A549 (cell line): ENCODE measurements around the gene ERFE. TPM values are rescaled to one million over a fixed set of nuclear protein-coding genes. Genes with fewer than 3 reads are reported as not detected.
A peak's percentile ranks its signal among the peaks of the same experiment; 100 is the strongest.

Experiments used
- ATAC-seq, 2 experiments: fragments of 200-7000 bp in 1 of 2; fragments of >200 bp in 1 of 2; cut with Nextera tagmentation in 1 of 2; cut with Tn5 transposase in 1 of 2; 3 replicates each; pipeline versions ENCODE4 v1.8.0 to v1.9.1; 2018 to 2020; ENCODE audit warnings: mild to moderate bottlenecking in 1 of 2, moderate library complexity in 1 of 2
- CTCF ChIA-PET: fragments of 300-600 bp; sonication (Branson Sonifier 250); formaldehyde crosslinking; extraction: SDS; loops from one replicate; lab custom pipeline; 2021; ENCODE audit warnings: antibody characterized with exemption, inconsistent platforms; lab: Yijun Ruan, JAX
- POLR2A ChIA-PET: fragments of 350-600 bp; formaldehyde crosslinking; extraction: SDS; loops from one replicate; lab custom pipeline; 2021; ENCODE audit warnings: antibody characterized with exemption, inconsistent platforms; lab: Yijun Ruan, JAX
- DNase-seq, 2 experiments: peaks; one replicate each; pipeline versions ENCODE4 v3.0.0 to v3.0.0-alpha.2; 2011 to 2016; ENCODE audit warnings: low read depth in 1 of 2, low spot score in 1 of 2
- FAIRE-seq: peaks from 2 replicates; lab custom pipeline; 2011; peaks lifted over from hg19 to GRCh38; lab: Jason Lieb, UNC
- H3K27ac ChIP-seq, 2 experiments: fragments of >200 bp; sonication (Bioruptor Twin); formaldehyde crosslinking; 3 replicates each; pipeline ENCODE4 v1.5.1; 2016 to 2017
- H3K4me1 ChIP-seq: fragments of >200 bp; sonication (Bioruptor Twin); formaldehyde crosslinking; 3 replicates; pipeline ENCODE4 v1.6.1; 2016
- H3K4me2 ChIP-seq: fragments of >200 bp; sonication (Bioruptor Twin); formaldehyde crosslinking; 3 replicates; pipeline ENCODE4 v1.6.1; 2016
- H3K4me3 ChIP-seq: fragments of >200 bp; sonication (Bioruptor Twin); formaldehyde crosslinking; 3 replicates; pipeline ENCODE4 v1.5.1; 2016
- H3K9me3 ChIP-seq: fragments of >200 bp; sonication (Bioruptor Twin); formaldehyde crosslinking; 3 replicates; pipeline ENCODE4 v1.6.1; 2016
- ATOH8 ChIP-seq: fragments of 250-450 bp; sonication (Bioruptor Pico); IDR thresholded peaks from 2 replicates; pipeline ENCODE4 v1.5.0; 2020; ENCODE audit warnings: low read depth, mild to moderate bottlenecking, moderate library complexity
- CBX8 ChIP-seq: fragments of 200-600 bp; sonication (generic); IDR thresholded peaks from 2 replicates; pipeline ENCODE4 v1.6.1; 2016
- CHD4 ChIP-seq: fragments of 200-600 bp; sonication (generic); IDR thresholded peaks from 2 replicates; pipeline ENCODE4 v1.6.1; 2016; ENCODE audit warnings: antibody characterized with exemption, mild to moderate bottlenecking, borderline replicate concordance
- E2F6 ChIP-seq: IDR thresholded peaks from 2 replicates; pipeline ENCODE4 v1.6.1; 2012; ENCODE audit warnings: low read depth, borderline replicate concordance
- EHF ChIP-seq: fragments of 250-450 bp; sonication (Bioruptor Pico); IDR thresholded peaks from 2 replicates; pipeline ENCODE4 v1.5.0; 2020; ENCODE audit warnings: mild to moderate bottlenecking
- EHMT2 ChIP-seq: fragments of 200-600 bp; sonication (generic); IDR thresholded peaks from 2 replicates; pipeline ENCODE4 v1.6.1; 2016; ENCODE audit warnings: antibody characterized with exemption, low read depth, mild to moderate bottlenecking, moderate library complexity
- ELK1 ChIP-seq: fragments of 150-350 bp; IDR thresholded peaks from 2 replicates; pipeline ENCODE4 v1.6.1; 2014; ENCODE audit warnings: low read depth, mild to moderate bottlenecking, low read length
- ESRRA ChIP-seq: fragments of 150-350 bp; IDR thresholded peaks from 2 replicates; pipeline ENCODE4 v1.6.1; 2014; ENCODE audit warnings: mild to moderate bottlenecking, low read length, borderline replicate concordance
- FOXS1 ChIP-seq: fragments of 250-450 bp; sonication (Bioruptor Pico); IDR thresholded peaks from 2 replicates; pipeline ENCODE4 v1.5.0; 2020; ENCODE audit warnings: mild to moderate bottlenecking, moderate library complexity
- GATA3 ChIP-seq: IDR thresholded peaks from 2 replicates; pipeline ENCODE4 v1.6.1; 2012; ENCODE audit warnings: borderline replicate concordance
- HES2 ChIP-seq: fragments of >200 bp; sonication (Bioruptor Twin); formaldehyde crosslinking; IDR thresholded peaks from 2 replicates; pipeline ENCODE4 v1.6.1; 2016
- JUNB ChIP-seq: fragments of >200 bp; sonication (Bioruptor Twin); formaldehyde crosslinking; IDR thresholded peaks from 2 replicates; pipeline ENCODE4 v1.6.1; 2016
- KDM5A ChIP-seq: fragments of 200-600 bp; sonication (generic); IDR thresholded peaks from 2 replicates; pipeline ENCODE4 v1.6.1; 2016; ENCODE audit warnings: antibody characterized with exemption, mild to moderate bottlenecking
- MAFK ChIP-seq: fragments of 450-650 bp; IDR thresholded peaks from 2 replicates; pipeline ENCODE4 v1.6.1; 2014; ENCODE audit not compliant: partially characterized antibody
- MAX ChIP-seq: IDR thresholded peaks from 2 replicates; pipeline ENCODE4 v1.6.1; 2012
- MYC ChIP-seq: IDR thresholded peaks from 2 replicates; pipeline ENCODE4 v1.6.1; 2012; ENCODE audit warnings: mild to moderate bottlenecking, inconsistent platforms, low read length, improper control_type of control experiment, borderline replicate concordance
- NPAS2 ChIP-seq: fragments of 250-450 bp; sonication (Bioruptor Pico); IDR thresholded peaks from 2 replicates; pipeline ENCODE4 v1.8.0; 2022; ENCODE audit warnings: mild to moderate bottlenecking, moderate library complexity, borderline replicate concordance
- PBX3 ChIP-seq: IDR thresholded peaks from 2 replicates; pipeline ENCODE4 v1.6.1; 2012
- RAD21 ChIP-seq, 2 experiments: fragments of >200 bp in 1 of 2; sonication (Bioruptor Twin) in 1 of 2; formaldehyde crosslinking in 1 of 2; IDR thresholded peaks in 1 of 2; conservative IDR thresholded peaks in 1 of 2; 2 replicates in 1 of 2; 3 replicates in 1 of 2; pipeline ENCODE4 v1.6.1; 2012 to 2018; ENCODE audit warnings: inconsistent platforms in 1 of 2
- RARB ChIP-seq: fragments of 250-450 bp; sonication (Bioruptor Pico); IDR thresholded peaks from 2 replicates; pipeline ENCODE4 v1.8.0; 2021; ENCODE audit warnings: mild to moderate bottlenecking, moderate library complexity
- SMC3 ChIP-seq: fragments of >200 bp; sonication (Bioruptor Twin); formaldehyde crosslinking; IDR thresholded peaks from 3 replicates; pipeline ENCODE4 v1.6.1; 2018; ENCODE audit warnings: inconsistent platforms
- SREBF2 ChIP-seq: fragments of 450-650 bp; IDR thresholded peaks from 2 replicates; pipeline ENCODE4 v1.6.1; 2014; ENCODE audit warnings: mild to moderate bottlenecking, moderate library complexity
- TFCP2L1 ChIP-seq: fragments of 250-450 bp; sonication (Bioruptor Pico); IDR thresholded peaks from 2 replicates; pipeline ENCODE4 v1.5.0; 2021; ENCODE audit warnings: mild to moderate bottlenecking
- WGBS: methylation state at CpG from one replicate; pipeline ENCODE4 v1.1.6; 2017; ENCODE audit errors: missing lambda C conversion rate; 5-methylcytosine and 5-hydroxymethylcytosine counted together
- polyA plus RNA-seq, 4 experiments: library from polyadenylated mRNA; depleted of rRNA in 3 of 4; stranded (reverse); fragments of >200 nt; fragmentation: RNase III in 1 of 4; extraction: RNeasy Plus Mini Kit Qiagen cat#74134 plus additional on column Dnase treatment in 1 of 4; gene quantifications; 2 replicates in 3 of 4; 3 replicates in 1 of 4; pipeline ENCODE4 v1.2.3, GENCODE V29; 2011 to 2017

The ERFE gene
- polyA plus RNA-seq, 2 of the 4 experiments (the other 2 are of a cell fraction) = 2.6 TPM

- POLR2A ChIA-PET = no interaction called here
- Histone ChIP-seq H3K4me2 (no peak overlapping the region), H3K4me3 (no peak overlapping the region), H3K27ac (no peak overlapping the region), H3K9me3 (no peaks in the 10 kb centered on the region), H3K4me1 (no peaks in the 10 kb centered on the region)
- 95% methylated on average over 4 of the region's 4 CpGs for WGBS
- DNase-seq (no peak), FAIRE-seq (no peak), ATAC-seq (no peak)
- CTCF ChIA-PET = no interaction called here
- TF ChIP-seq FOXS1 (no peak), MYC (no peak), TFCP2L1 (no peak), ESRRA (no peak), CBX8 (no peak), CHD4 (no peak), JUNB (no peak), NPAS2 (CRISPR knock-in tag) (no peak), EHMT2 (no peak), RAD21 (conservative IDR thresholded peaks at IDR 0.05 in 1 of 2, IDR thresholded peaks at IDR 0.05 in 1 of 2) (no peak), SMC3 (no peak), SREBF2 (no peak), EHF (CRISPR knock-in tag) (no peak), ATOH8 (CRISPR knock-in tag) (no peak), HES2 (no peak), GATA3 (no peak), KDM5A (no peak), E2F6 (no peak), PBX3 (no peak), MAFK (no peak)
These were observed 25.1 kb downstream of the ERFE start for GRCh38 chr2:238183821-238184220.

- Histone ChIP-seq H3K9me3 (no peaks in the 10 kb centered on the region), H3K27ac (no peak overlapping the region), H3K4me1 (no peaks in the 10 kb centered on the region), H3K4me2 (no peak overlapping the region), H3K4me3 (no peak overlapping the region)
- WGBS = 91% methylated on average over 17 of the region's 17 CpGs
- CTCF ChIA-PET = interaction anchor here (1.0 kb wide), 1 partner anchor 53 kb away, joined by 4 read pairs; no protein-coding TSS in a partner anchor
- POLR2A ChIA-PET = no interaction called here
- TF ChIP-seq MAFK (peak; percentile 67), SREBF2 (no peak)
- no peak for DNase-seq
- no peak for ATAC-seq
- no peak for FAIRE-seq
These were observed 29.1 kb downstream of the ERFE start for GRCh38 chr2:238187618-238188548.

- ATAC-seq (no peak), FAIRE-seq (no peak), DNase-seq (no peak)
- Histone ChIP-seq H3K9me3 (no peaks in the 10 kb centered on the region), H3K4me3 (no peak overlapping the region), H3K27ac (no peak overlapping the region), H3K4me2 (no peak overlapping the region), H3K4me1 (no peaks in the 10 kb centered on the region)
- POLR2A ChIA-PET = no interaction called here
- TF ChIP-seq MAX (no peak), ELK1 (no peak), CBX8 (no peak), KDM5A (no peak), RARB (CRISPR knock-in tag) (no peak)
- 94% methylated on average over 2 of the region's 2 CpGs for WGBS
- CTCF ChIA-PET = interaction anchor here (1.2 kb wide), 1 partner anchor 14 kb away, joined by 3 read pairs; no protein-coding TSS in a partner anchor
These were observed 31.7 kb downstream of the ERFE start for GRCh38 chr2:238190445-238190844.
